Vagina (tissue), 2 donors: Measurements from ENCODE around the gene LNX2.

ENCODE experiments used
- CTCF ChIP-seq, 3 experiments: fragments of 450-650 bp in 2 of 3; fragments of 200-600 bp in 1 of 3; sonication (generic) in 1 of 3; IDR thresholded peaks; one replicate each; pipeline ENCODE4 v1.5.1; 2017 to 2019; ENCODE audit warnings: antibody characterized with exemption in 3 of 3, mild to moderate bottlenecking in 2 of 3, moderate library complexity in 2 of 3
- POLR2A ChIP-seq, 2 donors: fragments of 450-650 bp; IDR thresholded peaks; one replicate each; pipeline ENCODE4 v1.6.1; 2017; ENCODE audit warnings: antibody characterized with exemption in 2 of 2, mild to moderate bottlenecking in 2 of 2, moderate library complexity in 2 of 2

DNA sequence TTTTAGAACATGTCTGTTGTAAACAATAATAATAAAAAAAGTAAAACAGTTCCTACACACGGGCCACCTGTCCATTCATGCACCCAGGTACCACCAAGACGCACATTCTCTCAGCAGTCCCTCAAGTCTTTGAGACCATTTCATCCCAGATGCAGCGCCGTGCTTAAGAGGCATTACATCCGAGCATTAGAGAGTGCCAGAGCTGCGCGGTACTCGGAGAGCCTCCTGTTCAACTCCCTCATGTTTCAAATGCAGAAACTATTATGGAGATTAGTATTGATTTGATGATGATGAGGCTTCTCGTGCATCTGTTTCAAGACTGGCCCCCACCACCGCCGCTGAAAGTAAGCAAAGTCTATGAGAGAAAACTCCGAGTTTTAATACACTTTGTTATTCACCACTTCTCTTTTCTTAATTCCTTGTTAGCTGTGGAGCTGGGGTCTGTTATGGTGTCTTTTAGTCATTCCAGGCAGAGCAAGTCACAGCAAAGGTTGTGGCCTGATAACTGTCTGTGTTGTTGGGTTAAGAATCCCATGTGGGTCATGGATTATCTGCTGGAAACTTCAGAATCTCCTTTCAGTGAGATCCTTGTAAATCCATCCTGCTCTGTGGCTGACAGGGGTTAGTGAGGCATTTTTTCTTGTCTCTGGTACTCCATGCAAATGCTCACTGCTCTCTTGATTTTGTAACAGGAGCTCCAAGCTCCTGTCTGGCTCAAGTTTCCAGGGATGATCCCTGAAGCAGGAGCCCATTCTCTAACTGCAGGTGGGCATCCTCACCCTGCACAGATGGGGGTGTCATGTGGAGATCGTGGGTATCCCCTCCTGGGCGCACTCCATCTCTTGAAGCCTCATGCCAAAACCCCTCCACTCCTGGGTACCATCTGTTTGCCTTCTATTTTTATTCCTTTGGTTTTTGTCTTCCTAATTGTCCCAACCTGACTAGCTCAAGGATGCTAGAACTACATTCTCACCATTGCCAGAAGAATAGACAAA lies 95.1 kb downstream of the LNX2 start:
- TF ChIP-seq CTCF (IDR thresholded peaks at IDR 0.05) (no peak), POLR2A (IDR thresholded peaks at IDR 0.05) (no peak)
